HG03342 (cell line): Measurements from ENCODE around the gene BCL2L14.

ENCODE experiments used
- ATAC-seq: cut with Tn5 transposase; IDR thresholded peaks from one replicate; pipeline ENCODE4 v1.9.1; 2021; ENCODE audit warnings: mild to moderate bottlenecking, moderate library complexity; ENCODE audit not compliant: unreplicated experiment

Gene BCL2L14

GRCh38 chr12:12070674-12071656 is at the start of gene BCL2L14:
TSS of gene BCL2L14 (plus strand) at chr12:12070939. CDS start at chr12:12079306, 8,367 bp downstream.
- ATAC-seq = no peak

- ATAC-seq = no peak
These were observed 48.3 kb upstream of the BCL2L14 start for GRCh38 chr12:12022306-12022936.

GRCh38 chr12:12023456-12023855 is 47.3 kb upstream of the BCL2L14 start:
- no peak for ATAC-seq

GRCh38 chr12:12024911-12025682 is 45.6 kb upstream of the BCL2L14 start:
- ATAC-seq = peak; percentile 85

GRCh38 chr12:12025799-12026386 is 44.8 kb upstream of the BCL2L14 start:
- ATAC-seq = no peak

- no peak for ATAC-seq
These were observed 41.9 kb upstream of the BCL2L14 start for GRCh38 chr12:12028668-12029402.

- ATAC-seq = no peak
These were observed 41.1 kb upstream of the BCL2L14 start for GRCh38 chr12:12029653-12030052.

- ATAC-seq = peak; percentile 25
These were observed 38.4 kb upstream of the BCL2L14 start for GRCh38 chr12:12032260-12032791.

- ATAC-seq = no peak
These were observed 37.6 kb upstream of the BCL2L14 start for GRCh38 chr12:12032851-12033797.

- ATAC-seq = no peak
These were observed 36.9 kb upstream of the BCL2L14 start for GRCh38 chr12:12033824-12034223.

GRCh38 chr12:12034344-12034743 is 36.4 kb upstream of the BCL2L14 start:
- no peak for ATAC-seq

GRCh38 chr12:12035229-12035628 is 35.5 kb upstream of the BCL2L14 start:
- no peak for ATAC-seq

- no peak for ATAC-seq
These were observed 33.8 kb upstream of the BCL2L14 start for GRCh38 chr12:12036901-12037300.

- ATAC-seq = no peak
These were observed 30.8 kb upstream of the BCL2L14 start for GRCh38 chr12:12039897-12040296.

GRCh38 chr12:12046401-12046800 is 24.3 kb upstream of the BCL2L14 start:
- no peak for ATAC-seq

- ATAC-seq = no peak
These were observed 23.1 kb upstream of the BCL2L14 start for GRCh38 chr12:12047682-12048081.

GRCh38 chr12:12048266-12048665 is 22.5 kb upstream of the BCL2L14 start:
- ATAC-seq = no peak

- no peak for ATAC-seq
These were observed 22.0 kb upstream of the BCL2L14 start for GRCh38 chr12:12048714-12049113.

GRCh38 chr12:12051668-12052067 is 19.1 kb upstream of the BCL2L14 start:
- no peak for ATAC-seq
